Endothelial cell (in vitro differentiated cells): ENCODE data around the gene FRK. TPM values are rescaled to one million over a fixed set of nuclear protein-coding genes. Genes with fewer than 3 reads are reported as not detected.

Experiments used
- DNase-seq: peaks from one replicate; pipeline ENCODE4 v3.0.0; 2021; ENCODE audit warnings: low spot score
- H3K27ac Mint-ChIP-seq: one replicate; pipeline ENCODE4 v1.8.0; 2021; ENCODE audit warnings: mixed read lengths, inconsistent platforms; ENCODE audit not compliant: unreplicated experiment
- H3K27me3 Mint-ChIP-seq: one replicate; pipeline ENCODE4 v1.8.0; 2021; ENCODE audit warnings: mild to moderate bottlenecking, moderate library complexity, mixed read lengths, inconsistent platforms; ENCODE audit not compliant: unreplicated experiment
- H3K36me3 Mint-ChIP-seq: one replicate; pipeline ENCODE4 v1.8.0; 2021; ENCODE audit warnings: mild to moderate bottlenecking, low read depth, mixed read lengths, inconsistent platforms; ENCODE audit not compliant: unreplicated experiment
- H3K4me1 Mint-ChIP-seq: one replicate; pipeline ENCODE4 v1.8.0; 2021; ENCODE audit warnings: mild to moderate bottlenecking, mixed read lengths, inconsistent platforms; ENCODE audit not compliant: unreplicated experiment
- H3K4me3 Mint-ChIP-seq: one replicate; pipeline ENCODE4 v1.8.0; 2021; ENCODE audit warnings: mild to moderate bottlenecking, mixed read lengths, inconsistent platforms; ENCODE audit not compliant: unreplicated experiment
- H3K9me3 Mint-ChIP-seq: one replicate; pipeline ENCODE4 v1.8.0; 2021; ENCODE audit warnings: mixed read lengths, inconsistent platforms; ENCODE audit not compliant: unreplicated experiment
- CTCF ChIP-seq: fragments of 200-600 bp; sonication (generic); IDR thresholded peaks from one replicate; pipeline ENCODE4 v1.5.0; 2021; ENCODE audit warnings: antibody characterized with exemption; ENCODE audit not compliant: unreplicated experiment
- total RNA-seq: library from RNA; stranded (reverse); fragmentation: NEBNext Ultra II Directional; extraction: Animal tissue kit (Norgen Biotek cat#: 25700); gene quantifications from one replicate; pipeline ENCODE4 v1.2.1, GENCODE V29; 2021; ENCODE audit not compliant: unreplicated experiment

FRK gene
- total RNA-seq, 1 donor from 2014 or later: 0.08 TPM

GRCh38 chr6:116004841-116005815, 55.6 kb downstream of the FRK start:
- no peak overlapping the region for H3K27ac Mint-ChIP-seq
- TF ChIP-seq CTCF: no peak
- no peak overlapping the region for H3K4me3 Mint-ChIP-seq
- no peaks in the 10 kb centered on the region for H3K9me3 Mint-ChIP-seq
- DNase-seq: no peak
- no peaks in the 10 kb centered on the region for H3K27me3 Mint-ChIP-seq
- no peaks in the 10 kb centered on the region for H3K4me1 Mint-ChIP-seq
- H3K36me3 Mint-ChIP-seq: no peaks in the 10 kb centered on the region

GRCh38 chr6:116003668-116004067, 57.0 kb downstream of the FRK start:
- Mint-ChIP-seq H3K4me1 (no peaks in the 10 kb centered on the region), H3K27ac (no peak overlapping the region), H3K9me3 (no peaks in the 10 kb centered on the region), H3K27me3 (no peaks in the 10 kb centered on the region), H3K4me3 (no peak overlapping the region), H3K36me3 (no peaks in the 10 kb centered on the region)
- no peak for DNase-seq
- no peak for TF ChIP-seq CTCF

GRCh38 chr6:116002756-116003155, 57.9 kb downstream of the FRK start:
- H3K4me3 Mint-ChIP-seq: no peak overlapping the region
- no peaks in the 10 kb centered on the region for H3K4me1 Mint-ChIP-seq
- no peaks in the 10 kb centered on the region for H3K27me3 Mint-ChIP-seq
- no peak for DNase-seq
- TF ChIP-seq CTCF: no peak
- H3K9me3 Mint-ChIP-seq: no peaks in the 10 kb centered on the region
- no peak overlapping the region for H3K27ac Mint-ChIP-seq
- no peaks in the 10 kb centered on the region for H3K36me3 Mint-ChIP-seq

GRCh38 chr6:115999235-115999634, 61.5 kb downstream of the FRK start:
- no peaks in the 10 kb centered on the region for H3K27me3 Mint-ChIP-seq
- no peaks in the 10 kb centered on the region for H3K36me3 Mint-ChIP-seq
- no peaks in the 10 kb centered on the region for H3K9me3 Mint-ChIP-seq
- no peak for TF ChIP-seq CTCF
- no peak for DNase-seq
- no peak overlapping the region for H3K27ac Mint-ChIP-seq
- H3K4me1 Mint-ChIP-seq: no peaks in the 10 kb centered on the region
- H3K4me3 Mint-ChIP-seq: no peak overlapping the region

- Mint-ChIP-seq H3K4me3 (no peak overlapping the region), H3K27me3 (no peaks in the 10 kb centered on the region), H3K9me3 (no peaks in the 10 kb centered on the region), H3K36me3 (no peaks in the 10 kb centered on the region), H3K27ac (no peak overlapping the region), H3K4me1 (no peaks in the 10 kb centered on the region)
- no peak for TF ChIP-seq CTCF
- DNase-seq: no peak
These were observed 62.6 kb downstream of the FRK start for GRCh38 chr6:115997990-115998585.
